HG03066 (cell line): ENCODE data around the gene NME4.

Source experiments
- ATAC-seq: cut with Tn5 transposase; IDR thresholded peaks from one replicate; pipeline ENCODE4 v1.9.1; 2021; ENCODE audit warnings: low read depth; ENCODE audit not compliant: unreplicated experiment

Gene NME4

DNA sequence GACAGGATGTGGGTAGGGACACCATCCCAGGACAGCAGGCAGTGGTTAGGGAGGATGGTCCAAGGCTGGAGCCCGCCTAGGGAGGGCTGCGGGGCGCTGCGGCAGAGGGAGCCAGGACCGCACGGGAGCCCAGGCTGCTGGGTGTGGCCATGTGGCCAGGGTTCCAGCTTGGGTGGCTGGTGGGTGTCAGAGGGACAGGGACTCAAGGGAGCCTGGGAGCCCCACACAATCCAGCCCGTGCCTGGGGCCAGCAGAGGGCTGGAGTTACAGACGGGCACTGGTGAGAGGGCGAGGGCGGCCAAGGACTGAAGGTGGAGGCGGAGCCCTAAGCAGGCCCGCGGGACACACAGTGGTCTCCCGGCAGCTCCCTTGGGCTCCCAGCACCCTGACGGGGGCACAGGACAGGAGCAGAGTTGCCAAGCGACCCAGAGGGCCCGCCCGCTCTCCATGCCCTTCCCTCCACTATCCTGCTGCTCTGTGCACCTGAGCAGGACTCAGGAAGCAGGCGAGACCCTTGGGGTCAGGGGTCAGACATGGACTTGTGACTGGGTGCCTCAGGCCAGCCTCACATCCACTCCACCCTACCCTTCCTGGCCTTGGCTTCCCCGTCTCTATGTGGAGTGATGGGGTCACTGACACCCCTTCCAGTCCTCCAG lies 33.8 kb upstream of the NME4 start:
- ATAC-seq = no peak

GRCh38 chr16:363766-364490 lies 33.1 kb upstream of the NME4 start:
- no peak for ATAC-seq

DNA sequence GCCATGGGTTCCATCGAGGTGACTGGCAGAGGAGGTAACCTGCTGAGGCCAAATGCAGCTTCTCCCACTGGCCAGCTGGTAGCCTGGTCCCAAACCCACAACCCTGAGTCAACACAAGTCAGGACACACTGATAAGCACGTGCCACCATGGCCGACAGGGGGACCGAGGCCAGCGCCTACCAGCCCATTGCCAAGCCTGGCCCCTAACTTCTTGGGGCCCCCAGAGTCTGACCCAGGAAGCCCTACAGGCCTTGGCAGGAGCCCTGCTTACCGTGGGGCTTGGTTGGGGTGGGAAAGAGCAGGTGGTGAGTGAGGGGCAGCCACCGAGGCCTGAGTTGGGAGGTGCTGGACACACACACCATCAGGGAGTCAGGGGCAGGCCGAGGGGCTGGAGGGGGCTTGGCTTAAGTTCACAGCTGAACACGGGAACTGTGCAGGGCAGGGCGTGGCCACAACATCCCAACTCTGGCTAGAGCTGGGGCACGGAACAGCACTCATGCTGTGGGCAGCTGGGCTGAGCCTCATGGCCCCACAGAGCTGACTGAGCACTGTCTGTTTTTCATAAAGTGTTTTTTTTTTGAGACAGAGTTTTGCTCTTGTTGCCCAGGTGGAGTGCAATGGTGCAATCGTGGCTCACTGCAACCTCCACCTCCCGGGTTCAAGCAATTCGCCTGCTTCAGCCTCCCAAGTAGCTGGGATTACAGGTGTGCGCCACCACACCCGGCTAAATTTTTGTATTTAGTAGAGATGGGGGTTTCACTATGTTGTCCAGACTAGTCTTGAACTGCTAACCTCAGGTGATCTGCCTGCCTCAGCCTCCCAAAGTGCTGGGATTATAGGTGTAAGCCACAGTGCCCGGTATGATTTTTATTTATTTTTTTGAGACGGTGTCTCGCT lies 32.2 kb upstream of the NME4 start:
- ATAC-seq = no peak

DNA sequence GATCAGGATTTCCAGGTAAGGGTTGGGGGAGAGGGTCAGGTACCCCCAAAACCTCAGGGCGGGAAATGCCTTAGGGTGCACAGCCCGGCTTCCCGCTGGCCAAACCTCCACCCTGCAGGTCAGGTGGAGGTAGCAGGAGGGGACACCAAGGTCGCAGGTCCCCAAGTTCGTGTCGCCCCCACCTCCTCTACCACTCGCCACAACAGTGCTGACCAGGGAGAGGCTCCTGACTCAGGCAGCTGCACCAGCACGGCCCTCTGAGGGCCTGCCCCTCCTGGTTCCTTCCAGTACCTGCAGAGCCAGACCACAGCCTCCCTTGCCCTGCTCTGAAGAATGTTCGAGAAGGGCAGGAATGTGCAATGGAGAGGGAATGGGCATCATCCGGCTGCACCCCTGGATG lies 30.5 kb upstream of the NME4 start:
- ATAC-seq = no peak

DNA sequence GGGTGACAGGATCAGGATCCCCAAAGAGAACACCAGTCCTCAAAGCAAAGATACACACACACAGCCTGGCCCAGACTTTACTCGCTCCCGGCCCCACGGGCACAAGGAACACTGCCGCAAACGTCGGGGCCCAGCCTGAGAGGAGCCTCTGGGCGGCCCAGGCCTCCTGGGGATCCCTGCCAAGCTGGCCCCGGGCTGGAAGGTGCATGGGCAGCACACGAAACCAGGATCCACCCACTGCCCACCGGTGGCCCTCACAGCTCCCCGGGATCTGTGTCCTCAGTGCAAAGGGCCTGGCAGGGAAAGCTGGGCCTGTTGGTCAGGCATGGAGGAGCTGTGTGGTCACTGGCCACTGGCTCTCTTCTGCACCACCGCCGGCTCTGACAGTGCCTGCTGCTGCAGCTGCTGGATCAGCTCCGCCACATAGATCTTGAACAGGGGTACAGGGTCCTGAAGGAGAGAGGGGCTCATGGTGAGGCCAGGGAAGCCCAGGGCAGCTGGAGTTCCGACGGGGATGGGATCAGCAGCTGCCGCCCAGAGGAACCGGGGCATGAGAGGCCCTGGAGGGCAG lies 29.6 kb upstream of the NME4 start:
- no peak for ATAC-seq

- no peak for ATAC-seq
Observed at GRCh38 chr16:368388-369158, 28.4 kb upstream of the NME4 start.

DNA sequence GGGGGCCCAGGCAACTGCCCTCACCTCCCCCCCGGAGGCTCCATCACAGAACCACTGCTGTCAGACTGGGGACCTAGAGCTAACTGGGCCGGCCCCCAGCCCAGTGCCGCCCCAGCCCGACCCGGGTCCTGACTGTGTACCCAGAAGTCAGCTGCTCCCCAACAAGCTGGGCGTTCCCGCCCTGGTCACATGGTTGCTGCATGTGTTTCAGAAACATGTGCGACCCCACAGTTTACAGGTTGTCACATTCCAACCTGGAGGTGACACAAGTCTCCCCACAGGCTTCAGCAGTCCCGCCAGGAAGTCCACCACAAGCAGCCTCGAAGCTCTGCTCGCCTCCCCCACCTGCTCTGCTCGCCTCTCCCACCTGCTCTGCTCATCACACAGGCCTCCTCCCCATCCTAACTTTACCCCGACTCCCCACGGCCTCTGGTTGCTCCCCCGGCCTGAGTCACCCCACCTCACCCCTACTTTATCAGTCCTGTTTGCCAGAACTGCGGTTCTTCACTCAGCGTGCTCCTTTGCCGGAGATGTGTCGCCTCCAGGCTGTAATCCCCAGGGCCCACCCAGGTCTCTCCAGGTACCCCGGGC lies 27.6 kb upstream of the NME4 start:
- ATAC-seq = no peak

GRCh38 chr16:369866-370436 lies 27.0 kb upstream of the NME4 start:
- ATAC-seq = no peak

GRCh38 chr16:370443-370842 lies 26.6 kb upstream of the NME4 start, which contains the start of gene MRPL28:
Gene MRPL28, minus strand, starts transcription at chr16:370538. Its CDS starts 320 bp downstream, at chr16:370218.
- ATAC-seq = peak; percentile 92

DNA sequence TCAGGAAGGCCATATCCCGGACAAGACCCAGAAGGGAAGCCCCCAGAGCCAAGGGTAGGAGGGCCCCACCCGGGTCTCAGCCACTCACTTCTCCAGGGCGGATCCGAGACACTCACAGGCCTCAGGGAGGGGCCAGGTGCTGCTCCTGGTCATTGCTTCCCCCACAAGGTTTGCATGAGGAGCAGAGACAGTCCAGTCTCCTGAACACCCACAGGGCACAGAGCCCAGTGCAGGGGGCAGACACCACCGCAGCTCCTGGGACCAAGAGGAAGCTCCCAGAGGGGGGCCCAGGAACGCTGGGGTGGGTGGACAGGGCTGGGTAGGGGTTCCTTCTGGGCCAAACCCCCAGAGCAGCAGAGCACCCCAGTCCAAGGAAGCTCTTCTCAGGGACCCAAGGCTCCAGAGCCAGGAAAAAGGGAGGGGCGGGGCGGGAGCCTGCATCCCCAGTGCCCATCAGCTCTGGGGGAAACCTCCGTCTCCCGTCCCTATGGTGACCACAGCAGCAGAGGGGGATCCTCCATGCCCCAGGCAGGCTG lies 26.0 kb upstream of the NME4 start:
- ATAC-seq = no peak

DNA sequence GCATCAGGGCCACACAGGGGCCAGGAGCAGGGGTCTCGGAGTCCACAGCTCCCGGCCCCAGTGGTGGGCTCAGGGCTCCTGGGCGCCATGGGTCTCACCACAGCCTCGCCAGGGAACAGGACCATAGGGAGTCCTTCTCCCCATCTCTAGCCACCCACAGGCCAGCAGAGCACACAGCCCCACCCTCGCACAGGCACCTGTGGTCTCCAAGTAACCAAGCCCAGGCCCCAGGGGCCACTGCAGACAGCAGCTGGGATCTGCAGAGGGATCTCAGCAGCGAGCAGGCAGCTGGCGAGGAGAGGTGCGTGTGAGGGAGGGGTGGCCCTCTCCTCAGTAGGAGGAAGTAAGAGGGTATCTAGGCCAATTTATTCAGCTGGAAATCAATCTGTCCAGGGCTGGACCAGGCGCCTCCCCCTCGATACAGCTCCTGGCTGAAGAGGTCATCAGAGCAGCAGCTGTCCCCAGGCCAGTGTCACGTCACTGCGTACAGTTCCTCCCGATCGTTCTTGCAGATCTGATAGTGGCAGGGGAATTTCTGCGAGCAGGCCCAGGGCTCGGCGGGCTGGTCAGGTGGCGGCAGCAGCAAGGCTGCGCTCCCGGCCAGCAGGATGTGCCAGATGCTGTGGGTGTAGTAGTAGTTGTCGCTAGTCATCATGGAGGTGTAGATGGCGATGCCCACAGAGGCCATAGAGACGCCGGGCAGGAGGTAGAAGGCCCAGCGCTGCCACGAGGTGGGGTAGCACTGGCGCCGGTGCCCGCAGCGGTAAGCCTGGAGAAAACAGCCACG lies 25.3 kb upstream of the NME4 start:
- no peak for ATAC-seq

DNA sequence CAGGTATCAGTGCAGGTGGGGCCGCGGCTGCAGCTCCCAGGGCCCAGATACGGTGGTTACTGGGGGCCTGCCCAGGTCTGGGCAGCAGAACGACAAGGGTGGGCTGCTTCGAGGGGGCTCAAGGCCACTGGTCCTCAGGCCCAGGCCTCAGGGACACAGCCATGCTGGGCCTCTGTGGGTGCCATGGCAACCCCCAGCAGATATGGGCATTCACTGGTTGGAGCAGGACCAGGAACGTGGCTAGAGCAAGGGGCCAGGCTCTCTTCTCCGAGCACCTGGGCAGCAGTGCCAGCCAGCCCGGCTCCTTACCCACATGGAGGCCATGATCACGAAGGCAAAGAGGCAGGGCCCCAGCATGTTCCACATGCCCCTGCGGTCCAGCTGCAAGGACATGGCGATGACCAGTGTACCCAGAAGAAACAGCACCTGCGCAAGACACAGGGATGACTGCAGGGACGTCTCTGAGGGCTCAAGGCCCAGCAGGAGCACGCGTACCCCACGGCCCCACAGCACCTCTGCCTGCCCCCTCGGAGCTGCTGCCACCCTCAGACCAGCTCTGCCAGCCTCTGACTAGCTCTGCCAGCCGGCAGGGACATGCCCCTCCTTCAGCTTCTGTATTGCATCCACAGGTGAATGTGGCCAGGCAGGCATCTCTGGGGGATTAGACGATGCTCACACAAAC lies 24.6 kb upstream of the NME4 start:
- no peak for ATAC-seq

DNA sequence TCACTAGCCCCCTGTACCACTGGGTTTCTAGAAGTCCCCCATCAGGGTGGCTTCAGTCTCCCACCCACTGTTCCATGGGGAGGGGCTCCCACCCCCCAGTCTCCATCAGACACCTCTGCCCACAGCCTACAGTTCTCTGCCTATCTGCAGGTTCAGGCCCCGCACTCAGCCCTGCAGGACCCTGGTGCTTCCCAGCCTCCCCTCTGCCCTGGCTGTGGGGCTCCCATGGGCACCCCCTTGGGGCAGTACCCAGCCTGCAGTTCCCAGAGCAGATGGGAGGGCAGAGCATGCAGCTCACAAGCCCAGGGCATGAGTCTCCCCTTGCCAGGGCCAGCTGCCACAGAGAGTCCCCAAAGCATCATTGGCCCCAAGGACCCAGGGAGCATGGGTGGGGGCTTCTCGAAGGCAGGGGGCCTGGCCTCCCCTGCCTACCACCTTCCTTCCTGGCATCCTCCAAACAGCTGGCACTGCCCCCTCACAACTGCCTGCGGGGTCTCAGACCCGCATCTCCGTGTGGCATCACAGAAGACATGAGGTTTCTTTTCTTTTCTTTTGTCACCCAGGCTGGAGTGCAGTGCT lies 23.9 kb upstream of the NME4 start:
- ATAC-seq = no peak

DNA sequence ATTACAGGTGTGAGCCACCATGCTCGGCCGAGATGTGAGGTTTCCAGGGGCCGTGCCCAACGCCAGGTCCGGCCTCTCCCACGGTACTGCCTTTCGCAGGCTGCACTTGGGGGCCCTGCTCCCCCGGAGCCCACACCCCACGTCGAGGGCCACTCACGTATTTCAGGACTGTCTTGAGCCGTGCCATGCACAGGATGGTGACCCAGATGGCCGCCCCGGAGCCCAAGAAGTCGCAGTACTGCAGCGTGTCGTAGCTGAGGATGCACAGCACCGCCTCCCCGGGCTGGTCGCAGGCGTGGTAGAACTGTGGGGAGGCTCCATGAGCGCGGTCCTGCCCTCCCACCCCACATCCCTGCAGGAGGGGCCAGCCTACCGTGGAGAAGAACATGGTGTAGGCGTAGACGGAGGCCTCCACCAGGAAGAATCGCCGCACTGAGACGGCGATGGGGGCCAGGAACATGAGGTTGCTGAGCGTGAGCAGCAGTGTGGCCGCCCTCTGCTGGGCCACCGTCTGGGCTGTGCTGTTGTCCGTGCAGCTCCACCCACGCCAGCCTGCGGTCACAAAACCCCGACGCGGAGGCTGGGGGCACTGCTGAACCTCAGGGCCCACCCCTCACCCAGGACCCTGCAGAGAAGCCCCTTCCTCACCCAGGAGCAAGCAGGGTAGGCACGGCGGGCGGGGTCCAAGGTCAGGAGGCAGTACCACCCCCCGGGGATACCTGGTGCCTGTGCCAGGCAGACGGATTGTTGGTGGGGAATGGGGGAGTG lies 23.0 kb upstream of the NME4 start:
- ATAC-seq = no peak

DNA sequence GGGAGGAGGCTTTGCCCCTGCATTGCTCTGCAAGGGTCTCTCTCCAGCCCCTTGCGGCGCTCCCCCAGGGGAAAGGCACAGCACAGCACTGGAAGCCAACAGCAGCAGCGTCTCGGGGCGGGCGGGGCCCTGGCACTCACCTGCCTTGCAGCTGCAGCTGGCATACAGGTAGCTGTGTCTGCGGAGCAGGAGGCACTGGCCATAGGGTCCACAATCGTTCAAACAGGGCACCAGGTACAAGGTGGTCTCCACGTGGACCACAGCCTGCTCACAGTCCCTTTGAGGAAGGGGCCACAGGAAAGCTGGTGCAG lies 22.4 kb upstream of the NME4 start:
- no peak for ATAC-seq

- no peak for ATAC-seq
Observed at GRCh38 chr16:375212-375611, 21.8 kb upstream of the NME4 start.
